T1000 (cell line): ENCODE measurements around the gene LRRTM4.
A peak's percentile ranks its signal among the peaks of the same experiment; 100 is the strongest.

Experiments
- DNase-seq: peaks from one replicate; lab custom pipeline; 2025; ENCODE audit warnings: mixed read lengths; lab: John Stamatoyannopoulos, UW

Gene LRRTM4

GRCh38 chr2:77521931-77522470 lies at the start of gene LRRTM4:
LRRTM4 (minus strand) TSS chr2:77522376.
- no peak for DNase-seq

DNA sequence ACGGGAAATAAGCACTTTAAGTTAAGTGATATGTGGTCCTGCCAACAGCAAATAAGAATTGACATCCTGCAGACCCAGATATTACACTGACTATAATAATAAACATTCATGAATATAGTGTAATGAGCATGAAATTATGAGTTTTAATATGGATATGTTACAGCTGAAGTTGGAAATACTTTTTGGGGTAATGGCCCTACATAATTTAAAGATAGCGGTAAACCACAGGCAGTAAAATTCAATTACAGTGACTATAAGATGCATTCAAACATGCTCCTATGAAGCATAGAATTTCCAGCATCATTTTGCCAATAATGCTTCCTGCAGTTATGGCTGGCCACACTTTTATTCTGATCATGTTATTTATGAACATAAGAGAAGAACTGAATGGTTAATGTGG lies 49.4 kb upstream of the LRRTM4 start:
- no peak for DNase-seq

DNA sequence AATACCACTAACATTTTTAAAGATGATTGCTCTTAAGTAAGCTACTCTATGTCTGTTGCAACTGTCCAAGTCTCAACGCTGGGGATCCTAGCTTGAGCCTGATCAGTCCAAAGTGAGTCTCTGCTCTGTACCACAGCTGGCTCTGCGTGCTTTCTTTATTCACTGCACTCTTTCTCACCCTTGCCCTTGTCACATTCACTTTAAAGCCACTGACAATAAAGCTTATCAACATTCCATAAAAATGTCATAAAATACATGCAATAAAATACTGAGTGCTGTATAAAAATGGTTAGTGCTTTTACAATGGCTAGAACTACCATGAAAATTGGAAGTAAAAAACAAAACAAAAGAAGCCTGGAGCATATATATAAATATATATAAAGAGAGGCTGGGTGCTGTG lies 45.5 kb upstream of the LRRTM4 start:
- no peak for DNase-seq

DNA sequence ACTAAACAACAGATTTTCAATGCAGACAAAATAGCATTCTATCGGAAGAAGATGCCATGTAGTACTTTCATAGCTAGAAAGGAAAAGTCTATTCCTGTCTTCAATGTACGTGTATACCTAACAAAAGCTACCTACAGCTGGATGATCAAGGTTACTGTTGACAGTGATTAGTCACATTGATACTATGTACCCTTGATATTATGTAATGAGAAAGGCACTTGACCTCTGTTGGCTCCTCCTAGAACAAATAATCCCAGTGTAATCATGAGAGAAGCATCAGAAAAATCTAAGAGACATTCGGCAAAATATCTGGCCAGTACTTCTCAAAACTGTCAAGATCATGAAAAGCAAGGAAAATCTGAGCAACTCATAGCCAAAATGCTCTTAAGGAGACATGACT lies 44.4 kb upstream of the LRRTM4 start:
- no peak for DNase-seq

GRCh38 chr2:77566131-77566530 lies 44.0 kb upstream of the LRRTM4 start:
- no peak for DNase-seq

DNA sequence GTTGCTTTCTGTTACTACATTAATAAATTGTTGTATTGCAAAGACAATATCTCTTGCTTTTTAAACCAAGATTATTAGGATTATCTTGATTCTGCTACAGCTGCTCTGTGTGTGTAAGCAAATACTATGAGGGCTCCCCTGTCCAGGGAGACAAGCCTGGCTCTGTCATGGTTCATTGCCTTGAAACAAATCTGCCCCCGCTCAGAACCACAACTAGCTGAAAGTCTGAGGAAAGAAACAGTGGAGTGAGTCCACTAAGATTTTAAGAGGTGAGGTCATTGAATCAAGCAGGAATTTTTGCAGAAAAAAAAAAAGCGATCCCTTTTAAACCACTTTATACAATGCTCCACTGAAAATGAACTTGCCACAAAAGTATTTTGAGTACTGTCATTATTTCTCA lies 30.8 kb upstream of the LRRTM4 start:
- DNase-seq, result no peak

GRCh38 chr2:77538031-77538430 lies 15.9 kb upstream of the LRRTM4 start:
- no peak for DNase-seq

DNA sequence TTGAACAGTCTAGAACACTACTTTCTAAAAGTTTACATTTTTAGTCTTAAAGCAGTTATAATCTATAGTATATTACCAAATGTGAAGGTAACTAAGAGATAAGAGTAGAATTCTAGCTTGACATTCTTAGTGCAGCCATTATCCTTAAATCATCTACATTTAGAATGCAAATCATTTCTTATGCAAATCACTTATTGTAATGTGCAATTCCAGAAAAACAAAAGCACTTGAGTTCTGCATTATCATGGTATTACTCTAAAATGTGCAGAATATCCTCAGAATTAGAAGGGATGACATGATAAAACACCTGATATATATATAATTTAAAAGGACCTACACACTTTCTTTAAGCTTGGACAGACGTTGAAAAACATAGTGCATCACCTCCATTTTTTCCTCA lies 712 bp upstream of the LRRTM4 start:
- no peak for DNase-seq

DNA sequence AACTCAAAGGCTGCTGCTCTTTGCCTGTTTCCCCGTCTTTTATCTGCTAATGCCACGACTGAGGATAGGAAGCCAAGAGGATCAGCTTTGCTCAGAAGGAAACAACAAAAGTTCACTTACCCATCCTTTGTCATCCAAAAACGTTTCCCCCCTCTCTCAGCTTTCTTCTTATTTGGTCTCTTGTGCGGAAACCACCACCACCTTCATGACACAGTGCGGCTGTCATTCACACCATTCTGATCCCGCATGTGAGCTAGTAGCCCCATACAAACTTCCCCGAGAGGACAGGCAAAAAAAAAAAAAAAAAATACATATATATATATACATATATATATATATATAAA lies 656 bp downstream of the LRRTM4 start:
- no peak for DNase-seq

- no peak for DNase-seq
These were observed 1.3 kb downstream of the LRRTM4 start for GRCh38 chr2:77520641-77521547.

- DNase-seq, result no peak
These were observed 2.2 kb downstream of the LRRTM4 start for GRCh38 chr2:77519888-77520506.

DNA sequence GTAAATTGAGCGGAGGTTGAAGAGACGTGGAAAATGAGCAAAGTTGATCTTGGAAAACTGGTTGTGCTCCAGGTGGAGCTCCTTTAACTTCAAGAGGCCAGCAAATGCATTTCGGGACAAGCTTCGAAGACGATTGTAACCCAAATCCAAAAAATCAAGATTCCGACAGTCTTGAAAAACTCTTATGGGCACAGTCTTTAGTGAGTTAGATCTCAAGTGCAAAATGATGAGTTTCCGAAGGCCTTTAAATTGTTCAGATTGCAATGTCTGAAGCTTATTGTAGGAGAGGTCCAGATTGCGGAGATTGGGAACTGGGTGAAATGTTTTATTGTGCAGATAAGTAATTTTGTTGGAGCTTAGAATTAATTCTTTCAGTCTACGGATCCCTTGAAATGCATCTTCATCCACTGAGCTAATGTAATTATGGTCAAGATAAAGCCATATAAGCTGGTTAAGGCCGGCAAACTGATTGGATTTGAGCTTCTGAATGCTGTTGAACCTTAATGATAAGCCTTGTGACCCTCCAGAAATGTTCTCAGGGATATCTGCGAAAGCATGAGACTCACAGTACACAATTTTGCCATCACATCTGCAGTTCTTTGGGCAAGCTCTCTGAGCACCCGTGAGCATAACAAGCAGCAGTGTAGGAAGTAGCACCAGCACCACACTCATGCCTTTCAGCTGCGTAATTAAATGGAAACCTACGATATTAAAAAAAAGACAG lies 2.9 kb downstream of the LRRTM4 start:
- no peak for DNase-seq

DNA sequence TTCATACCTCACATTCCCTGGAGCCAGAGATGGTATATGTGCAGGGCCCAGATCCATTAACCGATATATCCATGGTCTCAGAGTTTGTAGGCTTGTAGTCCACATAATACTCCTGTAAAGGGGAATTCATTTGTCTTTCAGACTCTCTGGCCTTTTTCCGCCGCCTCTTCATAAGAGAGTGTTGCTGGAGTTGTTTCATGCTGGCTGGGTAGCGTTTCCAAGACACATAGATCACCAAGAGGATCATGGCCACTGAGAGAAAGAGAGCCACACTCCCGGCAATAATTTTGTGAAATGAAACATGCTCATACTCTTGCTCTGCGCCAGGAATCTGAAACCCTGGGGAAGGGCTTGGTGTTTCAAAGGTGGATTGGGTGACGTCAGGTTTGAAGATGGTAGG lies 3.9 kb downstream of the LRRTM4 start:
- DNase-seq, result no peak

DNA sequence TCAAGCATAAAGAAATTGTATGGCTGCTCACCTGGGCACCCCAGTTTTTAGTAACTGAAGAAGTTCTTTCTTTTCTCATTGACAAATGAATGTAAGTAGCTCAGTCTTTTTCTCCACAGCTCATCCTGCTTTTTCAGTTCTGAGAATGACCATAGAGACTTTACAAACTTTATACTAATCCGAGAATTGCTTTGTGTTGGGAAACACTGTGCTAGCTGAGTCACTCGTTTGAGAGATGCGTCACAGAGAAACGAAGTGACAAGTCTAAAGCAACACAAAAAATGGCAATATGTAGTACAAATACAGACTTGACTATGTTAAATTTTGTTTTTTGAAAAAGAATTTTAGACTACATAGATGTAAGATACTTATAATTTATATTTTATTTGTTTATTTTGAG lies 9.0 kb downstream of the LRRTM4 start:
- DNase-seq, result peak; percentile 1

- DNase-seq, result no peak
These were observed 9.7 kb downstream of the LRRTM4 start for GRCh38 chr2:77512507-77512906.

DNA sequence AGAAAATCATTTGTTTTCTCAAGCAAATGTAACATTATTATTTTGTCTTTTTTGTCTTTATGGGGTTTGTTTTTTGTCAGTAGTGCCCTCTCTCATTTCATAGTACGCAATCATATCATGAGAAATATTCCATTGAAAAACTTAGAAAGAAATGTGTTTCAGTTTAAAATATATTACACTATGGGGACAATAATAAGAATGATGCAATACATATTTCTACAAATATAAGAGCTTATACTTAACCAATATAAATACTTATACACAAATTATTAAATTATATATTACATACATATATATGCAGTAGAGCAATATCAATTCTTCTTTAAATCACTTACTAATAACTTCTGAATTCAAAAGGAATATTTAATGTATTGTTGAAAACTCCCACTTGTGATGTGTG lies 13.7 kb downstream of the LRRTM4 start:
- DNase-seq, result no peak

- DNase-seq, result no peak
These were observed 14.5 kb downstream of the LRRTM4 start for GRCh38 chr2:77507657-77508056.

GRCh38 chr2:77488141-77488540 lies 34.0 kb downstream of the LRRTM4 start:
- no peak for DNase-seq

GRCh38 chr2:77487074-77487803 lies 34.9 kb downstream of the LRRTM4 start:
- DNase-seq, result no peak

- no peak for DNase-seq
These were observed 38.1 kb downstream of the LRRTM4 start for GRCh38 chr2:77484026-77484425.

- peak; percentile 9 for DNase-seq
These were observed 42.3 kb downstream of the LRRTM4 start for GRCh38 chr2:77479895-77480294.

DNA sequence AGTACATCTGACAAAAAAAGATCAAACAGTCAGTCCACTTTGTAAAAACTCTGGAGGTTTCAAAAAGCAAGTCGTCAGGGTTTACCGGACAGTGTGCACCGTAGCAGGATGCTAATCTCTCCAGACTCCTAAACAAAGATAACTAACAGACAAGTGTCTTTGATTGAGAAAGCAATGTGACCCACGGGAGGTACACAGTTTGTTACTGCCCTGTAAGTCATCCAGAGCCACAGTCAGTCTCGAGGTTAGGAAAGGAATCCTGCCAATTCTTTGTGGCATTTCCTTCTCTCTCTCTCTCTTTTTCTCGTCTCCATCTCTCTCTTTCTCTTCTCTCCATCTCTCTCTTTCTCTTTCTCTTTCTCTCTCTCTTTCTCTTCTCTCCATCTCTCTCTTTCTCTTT lies 42.8 kb downstream of the LRRTM4 start:
- DNase-seq, result no peak
